Iris pigment epithelial cell (primary cell): ENCODE measurements around the gene ADRA2A.

ENCODE experiments used
- DNase-seq: peaks from one replicate; pipeline ENCODE4 v3.0.0-alpha.2; 2011; ENCODE audit warnings: low read depth

The ADRA2A gene

DNA sequence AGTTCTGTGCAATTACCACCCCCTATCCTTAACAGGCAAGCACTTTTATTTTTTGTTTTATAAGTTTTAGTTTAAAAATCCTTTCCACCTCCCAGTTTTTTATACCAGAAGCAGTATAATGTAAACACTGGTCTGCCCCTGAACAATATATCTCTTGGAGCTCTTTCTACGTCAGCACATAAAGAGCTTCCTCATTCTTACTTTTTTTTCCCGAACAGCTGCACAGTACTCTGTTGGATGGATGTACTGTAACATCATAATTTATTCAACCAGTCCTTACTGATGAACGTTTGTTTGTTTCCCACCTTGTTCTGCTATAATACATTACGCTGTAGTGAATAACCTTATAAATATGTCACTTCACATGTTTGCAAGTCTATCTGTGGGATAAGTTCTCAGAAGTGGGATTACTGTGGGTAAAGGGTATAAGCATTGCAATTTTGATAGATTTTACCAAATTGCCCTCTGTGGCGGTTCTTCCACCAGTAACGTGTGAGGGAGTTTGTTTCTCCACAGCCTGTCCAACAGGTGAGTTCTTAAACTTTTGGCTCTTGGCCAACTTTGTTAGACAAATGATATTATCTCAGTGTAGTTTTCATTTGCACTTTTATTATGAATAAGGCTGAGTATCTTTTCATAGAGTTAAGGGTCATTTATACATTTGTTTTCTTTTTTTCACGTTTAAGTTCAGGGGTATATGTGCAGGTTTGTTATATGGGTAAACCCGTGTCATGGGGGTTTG, 32.8 kb downstream of the ADRA2A start:
- no peak for DNase-seq

DNA sequence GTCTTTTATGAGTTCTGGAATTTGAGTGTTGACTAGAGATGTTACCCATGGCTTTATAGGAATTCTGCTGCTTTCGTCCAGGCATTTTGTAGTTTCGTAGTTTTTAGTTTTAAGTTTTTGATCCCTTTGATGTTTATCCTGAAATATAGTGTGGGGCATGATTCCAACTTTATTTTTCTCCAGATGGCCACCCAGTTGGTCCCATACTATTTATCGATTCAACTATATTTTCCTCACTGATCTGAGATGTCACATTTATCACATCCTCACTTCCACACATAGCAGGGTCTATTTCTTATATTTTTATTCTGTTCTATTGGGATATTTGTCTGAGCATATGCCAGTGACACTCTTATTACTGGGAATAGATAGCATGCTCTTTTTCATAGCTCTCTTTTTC, 33.9 kb downstream of the ADRA2A start:
- DNase-seq, result no peak

DNA sequence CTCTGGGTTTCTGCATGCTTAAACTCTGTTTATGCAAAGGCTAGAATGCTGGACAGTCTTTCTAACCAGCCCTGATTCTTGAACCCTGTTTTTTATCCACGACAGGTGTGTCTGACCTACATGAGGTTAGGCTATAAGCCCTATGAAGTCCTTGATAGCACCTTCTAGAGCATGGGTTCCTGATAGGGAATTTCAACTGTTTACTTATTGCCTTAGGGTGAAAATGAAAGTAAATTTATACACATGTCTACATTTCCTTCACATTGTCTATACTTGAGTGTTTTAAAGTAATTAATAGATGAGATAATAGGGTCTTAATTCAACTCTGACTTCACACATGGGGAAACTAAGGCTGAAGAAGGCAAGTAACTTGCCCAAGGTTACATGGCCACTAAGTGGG, 35.5 kb downstream of the ADRA2A start:
- DNase-seq, result no peak

DNA sequence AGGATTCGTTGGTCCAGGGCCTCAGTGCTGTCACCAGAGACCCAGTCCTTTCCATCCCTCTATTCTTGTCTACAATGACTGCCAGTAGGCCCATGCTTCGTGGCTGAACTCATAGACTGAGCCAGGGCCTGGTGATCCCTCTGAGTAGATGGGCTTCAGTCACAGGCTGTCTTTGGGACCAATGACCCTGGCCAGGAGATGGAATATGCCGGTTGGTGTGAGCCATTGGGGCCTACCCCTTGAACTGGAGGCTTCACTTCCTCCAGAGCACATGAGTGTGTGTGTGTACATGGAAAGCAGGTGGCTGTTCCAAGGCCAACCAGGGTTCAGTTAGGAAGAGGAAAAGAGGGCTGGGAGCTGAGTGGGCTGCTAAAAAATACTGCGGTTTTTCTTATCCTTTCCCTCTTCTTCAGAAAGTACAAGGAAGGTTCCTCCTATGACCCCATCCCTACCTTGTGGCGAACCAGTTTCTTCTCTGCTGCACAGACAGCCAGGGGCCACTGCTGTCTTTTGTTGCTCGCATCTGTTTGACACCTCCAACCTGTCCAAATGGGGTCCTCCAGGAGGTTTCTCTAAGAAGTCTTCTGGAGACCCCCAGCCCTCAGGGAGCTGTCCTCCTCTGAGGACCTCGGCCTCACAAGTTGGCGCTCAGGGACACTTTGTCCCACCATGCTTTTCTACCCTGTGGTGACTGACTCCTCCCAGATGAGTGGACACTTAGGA, 36.6 kb downstream of the ADRA2A start:
- DNase-seq, result no peak

DNA sequence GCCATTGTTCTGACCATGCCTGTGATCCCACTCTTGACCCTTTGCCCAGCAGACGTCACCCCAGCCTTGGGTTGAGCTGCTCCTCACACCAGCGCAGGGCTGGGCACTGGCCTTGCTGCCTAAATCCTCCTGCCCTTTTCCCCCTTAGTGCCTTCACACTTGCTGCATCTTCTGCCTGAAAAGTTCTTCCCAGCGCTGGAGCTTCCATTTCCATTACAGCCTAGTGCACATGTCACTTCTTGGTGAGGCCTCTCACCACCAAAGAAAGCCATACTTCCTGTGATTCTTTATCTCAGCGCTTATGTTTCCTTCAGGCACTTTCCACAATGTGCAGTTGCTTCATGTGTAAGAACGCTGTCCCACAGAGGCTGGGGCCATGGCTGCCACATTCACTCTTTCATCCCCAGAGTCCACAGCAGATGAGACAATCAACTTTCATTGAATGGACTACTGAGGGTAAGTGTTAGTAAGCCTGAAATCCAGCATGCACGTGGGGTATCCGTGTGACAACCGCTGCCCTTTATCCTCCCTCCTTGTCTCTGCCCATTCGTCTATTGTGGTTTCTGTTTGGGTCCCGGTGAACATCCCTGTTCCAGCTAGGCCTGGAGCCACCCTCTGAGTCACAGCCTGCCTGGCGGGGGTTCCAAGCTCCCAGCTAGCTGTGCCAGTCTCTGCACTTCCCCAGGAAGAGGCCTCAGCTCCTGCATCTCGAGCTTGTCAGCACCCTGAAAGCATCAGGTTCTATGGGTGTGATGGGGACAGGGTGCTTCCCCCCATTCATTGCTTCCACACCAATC, 37.3 kb downstream of the ADRA2A start:
- DNase-seq, result no peak

DNA sequence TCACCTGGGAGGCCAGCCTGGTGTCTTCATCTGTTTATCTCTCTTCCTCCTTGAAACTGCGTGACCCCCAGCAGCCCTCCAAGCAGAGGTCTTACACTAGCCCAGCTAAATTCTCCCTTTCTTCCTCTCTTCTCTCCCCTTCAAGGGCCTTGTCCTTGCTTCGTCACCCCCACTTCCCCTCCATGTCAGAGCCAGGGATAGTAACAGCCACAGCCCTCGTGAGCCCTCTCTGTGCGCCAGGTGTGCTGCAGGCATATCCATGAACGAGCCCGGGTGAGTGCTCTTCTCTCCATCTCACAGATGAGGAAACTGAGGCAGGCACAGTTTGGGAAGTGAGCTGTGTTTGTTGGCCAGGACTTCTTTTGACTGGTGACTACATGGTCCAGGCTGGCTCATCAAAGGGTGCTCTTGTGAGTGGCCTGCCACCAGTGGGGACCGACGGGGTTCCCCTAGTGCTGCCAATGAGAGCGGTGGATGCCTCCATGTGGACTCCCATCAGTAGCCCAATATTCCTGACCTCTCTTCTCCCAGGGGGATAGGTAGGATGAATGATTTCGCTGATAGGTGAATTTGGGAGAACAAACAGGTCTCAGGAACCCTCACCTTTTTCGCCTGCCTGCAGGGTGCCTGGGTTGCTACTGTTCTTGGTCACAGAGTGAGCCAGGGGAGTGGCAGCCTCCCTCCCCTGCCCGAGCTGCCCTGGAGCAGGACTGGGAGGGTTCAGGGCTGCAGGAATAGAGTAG, 38.1 kb downstream of the ADRA2A start:
- no peak for DNase-seq

DNA sequence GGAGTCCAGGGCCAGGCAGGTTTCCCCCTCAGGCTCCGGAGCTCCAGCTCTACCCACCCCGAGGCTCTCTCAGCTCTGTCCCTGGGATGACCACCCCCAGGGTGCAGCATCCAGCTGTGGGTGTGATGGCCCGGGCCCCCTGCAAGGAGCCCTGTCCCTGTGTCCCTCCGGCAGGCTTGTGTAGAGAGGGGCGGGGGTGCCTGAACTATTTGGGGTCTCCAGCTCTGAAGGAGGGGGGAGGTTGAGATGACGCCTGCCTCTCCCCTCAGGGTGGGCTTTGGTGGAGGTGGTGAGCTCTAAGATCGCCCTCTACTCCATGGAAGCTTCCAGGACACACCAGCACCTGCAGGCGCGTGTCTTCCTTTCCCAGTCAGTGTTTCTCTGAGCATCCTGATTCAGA, 39.4 kb downstream of the ADRA2A start:
- no peak for DNase-seq

DNA sequence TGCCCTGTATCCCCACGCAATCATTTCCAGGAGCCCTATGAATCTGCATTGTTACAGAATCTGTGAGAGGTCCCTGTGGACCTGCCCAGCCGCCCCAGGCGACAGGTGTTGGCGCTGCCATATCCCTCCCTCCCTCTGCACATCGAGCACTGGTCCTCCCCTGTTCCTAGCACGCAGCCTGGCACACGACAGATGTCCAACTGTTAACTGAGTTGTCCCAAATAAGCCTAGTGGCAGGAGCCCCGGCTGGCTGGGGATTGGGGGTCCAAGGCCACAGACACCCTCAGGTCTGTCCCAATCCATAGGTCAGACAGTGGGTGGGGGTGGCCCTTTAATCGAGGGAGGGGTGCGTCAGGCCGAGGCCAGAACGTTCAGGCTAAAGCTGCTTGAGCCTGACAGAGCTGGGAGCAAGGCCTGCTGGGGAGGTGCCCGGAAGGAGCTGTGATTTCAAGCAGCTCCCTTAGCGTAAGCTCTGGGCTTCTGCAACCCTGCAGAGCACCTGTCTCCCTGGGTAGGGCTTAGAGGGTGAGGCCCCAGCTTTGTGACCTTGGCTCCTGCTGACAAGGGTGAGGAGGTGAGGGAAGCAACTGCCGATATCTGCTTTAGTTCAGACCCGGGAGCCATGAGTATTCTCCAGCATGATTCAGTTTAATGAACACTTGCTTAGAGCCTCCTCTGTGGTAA, 40.1 kb downstream of the ADRA2A start:
- DNase-seq, result no peak

DNA sequence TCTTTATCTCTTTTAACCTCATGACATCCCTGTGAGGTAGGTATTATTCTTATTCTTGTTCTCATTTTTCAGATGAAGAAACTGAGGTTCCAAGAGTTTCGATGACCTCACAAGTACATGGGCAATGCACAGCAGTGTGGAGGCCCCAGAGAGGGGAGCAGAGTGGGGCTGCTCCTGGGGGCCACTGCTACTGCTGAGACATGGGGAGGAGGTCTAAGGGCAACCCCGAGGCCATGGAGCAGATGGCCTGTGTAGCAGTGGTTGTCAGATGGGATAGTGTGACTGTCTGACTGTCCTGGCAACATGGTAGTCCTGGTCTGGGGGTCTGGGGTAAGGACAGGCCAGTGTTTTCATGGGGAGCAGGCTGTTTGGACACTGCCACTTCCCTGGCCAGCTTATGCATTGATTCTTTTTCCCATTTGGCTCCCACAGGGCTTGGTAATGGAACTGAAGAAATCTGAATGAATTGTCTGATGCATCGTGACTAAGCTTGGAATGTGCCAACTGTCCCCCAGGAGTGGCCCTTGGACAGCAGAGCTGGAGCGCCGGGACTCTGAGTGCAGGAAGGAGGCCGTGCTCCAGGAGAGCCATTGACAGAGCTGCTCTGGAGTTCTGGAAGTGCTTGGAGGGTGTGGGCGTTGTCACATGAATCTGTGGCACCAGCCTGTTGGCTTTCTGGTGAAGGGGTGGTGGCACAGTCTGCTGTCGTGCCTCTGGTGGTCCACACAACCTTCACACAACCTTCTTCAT, 40.9 kb downstream of the ADRA2A start:
- DNase-seq, result no peak

DNA sequence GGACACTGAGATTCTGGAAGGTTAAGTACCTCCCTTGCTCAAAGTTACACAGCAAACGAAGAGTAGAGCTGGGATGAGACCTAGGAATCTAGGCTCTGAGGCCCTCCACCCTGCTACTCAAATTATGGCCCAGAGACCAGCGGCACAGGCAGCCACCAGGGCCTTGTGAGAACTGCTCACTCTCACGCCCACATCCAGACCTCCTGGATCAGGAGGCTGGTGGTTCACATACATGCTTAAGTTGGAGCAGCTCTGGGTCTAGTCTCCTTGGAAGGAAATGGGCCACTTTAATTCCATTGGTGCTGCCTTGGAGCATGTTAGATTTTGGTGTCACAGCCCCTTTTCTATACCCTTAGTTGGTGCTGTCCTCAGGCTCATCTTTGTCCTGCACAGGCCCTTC, 41.9 kb downstream of the ADRA2A start:
- DNase-seq, result no peak

DNA sequence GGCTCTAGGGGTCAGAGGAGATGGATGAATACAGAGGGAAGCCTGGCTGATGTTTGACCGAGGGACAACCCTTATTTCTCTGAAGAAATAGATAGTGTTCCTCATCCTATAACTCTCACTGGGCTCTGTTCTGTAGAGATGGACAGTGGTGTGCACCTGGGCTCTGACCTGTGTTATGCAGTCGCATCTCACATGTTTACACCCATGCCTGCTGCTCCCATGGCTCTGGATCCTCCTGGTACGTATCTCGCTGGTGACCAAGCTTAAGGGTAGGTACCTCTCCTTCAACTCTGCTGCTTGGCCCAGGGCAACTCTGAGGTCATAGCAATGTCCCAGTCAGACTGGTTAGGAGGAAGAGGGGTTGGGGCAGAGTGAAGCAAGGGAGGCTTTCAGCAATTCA, 42.8 kb downstream of the ADRA2A start:
- no peak for DNase-seq

DNA sequence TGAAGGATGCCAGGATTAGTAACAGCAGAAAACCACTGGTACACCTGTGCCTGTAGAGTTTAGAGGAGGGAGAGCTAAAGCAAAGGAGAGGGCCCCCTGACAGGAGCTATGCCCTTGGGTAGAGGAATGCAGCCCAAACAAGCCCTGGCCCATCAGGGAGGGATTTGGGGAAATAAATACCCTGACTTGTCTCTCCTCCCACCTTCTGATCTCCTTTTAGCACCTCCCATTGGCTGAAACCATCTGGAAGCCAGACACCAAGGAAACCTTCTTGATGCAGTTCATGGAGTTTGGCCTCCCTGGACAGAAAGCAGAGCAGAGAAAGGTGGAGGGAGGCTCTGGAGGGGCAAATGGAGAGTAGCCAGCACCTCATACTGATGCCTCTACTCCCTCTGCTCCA, 45.3 kb downstream of the ADRA2A start:
- no peak for DNase-seq

DNA sequence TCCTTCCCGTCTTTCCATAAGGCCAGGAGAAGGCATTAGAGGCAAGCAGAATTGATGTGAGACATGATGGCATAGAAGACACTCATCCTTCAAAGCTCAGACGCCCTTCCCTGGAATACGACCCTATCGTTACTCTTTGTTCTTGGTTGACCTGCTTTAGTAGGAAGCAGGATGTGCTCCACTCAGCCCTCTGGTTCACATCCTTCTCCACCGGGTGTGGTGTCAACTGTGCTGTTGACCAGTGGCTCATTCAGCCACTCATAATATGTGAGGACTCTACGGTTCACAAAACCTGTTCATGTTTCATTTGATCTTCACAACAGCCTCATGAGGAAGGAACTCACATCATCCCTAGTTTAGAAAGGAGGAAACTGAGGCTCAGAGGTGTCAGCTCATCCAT, 47.1 kb downstream of the ADRA2A start:
- no peak for DNase-seq

DNA sequence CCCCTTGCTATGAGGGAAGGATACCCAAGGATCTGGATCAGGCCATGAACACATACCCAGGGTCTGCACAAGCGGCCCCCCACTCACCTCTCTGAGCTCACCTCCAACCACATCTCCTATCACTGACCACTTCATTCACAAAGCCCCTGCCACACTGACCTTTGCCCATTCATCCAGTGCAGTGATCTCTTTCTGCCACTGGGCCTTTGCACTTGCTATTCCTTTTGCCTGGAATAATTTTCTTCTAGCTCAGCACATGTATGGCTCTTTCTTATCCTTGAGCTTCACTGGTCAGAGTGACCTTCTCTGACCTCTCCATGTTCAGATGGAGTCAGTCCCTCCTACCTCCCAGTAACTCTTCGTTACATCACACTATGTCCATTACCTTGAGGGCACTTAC, 48.3 kb downstream of the ADRA2A start:
- no peak for DNase-seq

DNA sequence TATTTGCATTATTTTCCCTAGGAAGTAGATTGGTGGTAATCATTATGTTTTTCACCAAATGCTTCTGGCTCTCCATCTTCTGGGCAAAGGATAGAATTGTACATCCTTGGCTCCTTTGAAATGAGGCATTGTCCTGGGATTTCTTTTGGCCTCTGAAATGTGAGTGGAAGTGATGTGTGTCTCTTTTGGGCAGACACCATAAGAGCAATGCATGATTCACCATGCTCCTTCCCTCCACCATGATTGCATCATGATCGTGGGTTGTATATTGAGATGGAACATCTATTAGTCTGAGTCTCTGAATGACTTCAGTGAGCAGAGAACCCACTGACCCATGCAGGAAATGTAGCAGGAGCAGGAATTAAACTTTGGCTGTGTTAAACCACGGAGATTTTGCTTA, 49.2 kb downstream of the ADRA2A start:
- DNase-seq, result no peak

DNA sequence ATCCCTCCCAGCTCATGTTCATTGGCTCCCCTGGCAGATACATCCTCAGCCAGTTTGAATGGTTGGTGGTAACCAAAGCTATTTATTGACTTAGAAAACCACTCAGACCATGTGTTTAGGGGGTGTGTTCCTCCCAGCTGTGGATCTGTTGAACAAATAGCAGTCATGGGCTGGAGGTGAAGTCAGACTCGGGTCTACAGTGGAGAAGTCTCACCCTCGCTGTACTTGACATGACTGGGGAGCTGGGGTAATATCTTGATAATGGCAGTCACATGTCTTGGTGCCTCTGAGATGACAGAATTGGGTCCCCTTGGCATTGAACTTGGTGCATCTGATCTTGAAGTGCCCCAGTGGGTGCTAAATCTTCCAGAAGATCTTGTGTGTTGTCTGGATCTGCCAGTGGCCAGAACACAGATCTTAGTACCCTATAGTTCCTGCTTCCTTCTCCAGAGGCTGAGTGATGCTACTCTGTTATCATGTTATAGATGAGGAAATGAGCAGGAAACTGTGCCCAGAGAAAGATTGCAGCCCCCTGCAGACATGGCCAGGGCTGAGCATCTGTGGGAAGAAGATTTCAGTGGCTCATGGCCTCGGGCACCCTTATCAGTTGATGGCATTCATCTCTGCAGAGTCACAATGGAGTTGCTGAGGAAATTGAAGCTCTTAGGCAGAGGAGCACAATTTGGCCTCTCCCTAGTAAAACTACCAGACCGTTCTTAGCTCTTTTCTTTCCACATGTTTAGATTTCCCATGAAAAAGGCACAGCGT, 50.4 kb downstream of the ADRA2A start:
- DNase-seq, result no peak

DNA sequence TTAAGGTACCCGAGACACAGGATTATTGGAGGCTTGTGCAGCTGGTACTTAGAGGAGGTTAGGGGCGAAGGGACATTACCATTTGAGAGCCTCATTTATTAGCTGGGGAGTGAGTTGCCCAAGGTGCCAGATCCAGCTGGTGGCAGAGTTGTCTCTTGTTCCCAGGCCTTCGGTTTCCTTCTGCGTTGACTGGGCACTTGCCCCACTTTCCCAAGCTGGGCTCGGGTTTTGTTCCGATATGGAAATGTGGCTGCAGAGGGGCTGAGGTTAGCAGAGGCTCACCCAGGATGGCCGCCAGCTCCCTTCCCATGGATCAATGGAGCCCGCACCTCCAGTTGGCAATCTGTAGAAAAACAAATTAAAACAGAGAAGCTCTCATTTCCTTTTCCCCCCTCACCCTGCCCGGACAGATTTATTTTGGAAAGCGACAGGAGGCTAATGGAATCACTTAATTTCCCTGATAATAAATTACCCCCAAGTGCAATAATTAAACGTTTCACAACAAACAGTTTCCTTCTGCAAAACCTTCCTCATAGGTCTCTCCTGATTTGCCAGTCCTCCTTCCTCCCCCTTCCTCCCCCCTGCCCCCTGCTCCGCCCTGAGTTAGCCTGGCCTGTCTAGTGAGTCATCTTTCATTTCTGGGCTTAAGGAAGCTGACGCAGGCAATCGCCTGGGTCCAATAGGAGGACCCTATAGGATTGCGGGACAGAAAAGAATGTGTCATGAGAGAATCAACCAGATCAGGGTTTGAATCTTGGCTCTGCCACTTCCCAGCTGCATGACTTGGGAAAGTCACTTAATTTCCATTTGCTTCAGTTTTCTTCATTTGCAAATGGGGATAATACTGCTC, 51.7 kb downstream of the ADRA2A start:
- no peak for DNase-seq

DNA sequence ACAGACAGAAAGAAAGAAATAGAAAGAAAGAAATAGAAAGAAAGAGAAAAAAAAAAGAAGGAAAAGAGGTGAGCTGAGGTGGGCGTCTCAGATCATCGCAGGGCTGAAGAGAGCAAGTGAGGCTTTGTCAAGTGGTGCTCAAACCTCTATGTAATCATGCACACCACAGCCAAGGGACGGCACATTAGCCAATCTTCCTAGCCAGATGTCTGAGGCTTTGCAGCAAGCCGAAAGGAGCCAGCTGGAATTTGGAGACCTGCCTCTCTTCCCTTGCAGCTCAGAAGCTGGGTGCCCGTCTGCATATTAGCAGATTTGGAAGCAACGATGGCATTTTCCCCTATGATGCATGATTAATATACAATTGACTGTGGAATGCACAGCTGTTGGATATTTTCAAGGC, 52.5 kb downstream of the ADRA2A start:
- no peak for DNase-seq

DNA sequence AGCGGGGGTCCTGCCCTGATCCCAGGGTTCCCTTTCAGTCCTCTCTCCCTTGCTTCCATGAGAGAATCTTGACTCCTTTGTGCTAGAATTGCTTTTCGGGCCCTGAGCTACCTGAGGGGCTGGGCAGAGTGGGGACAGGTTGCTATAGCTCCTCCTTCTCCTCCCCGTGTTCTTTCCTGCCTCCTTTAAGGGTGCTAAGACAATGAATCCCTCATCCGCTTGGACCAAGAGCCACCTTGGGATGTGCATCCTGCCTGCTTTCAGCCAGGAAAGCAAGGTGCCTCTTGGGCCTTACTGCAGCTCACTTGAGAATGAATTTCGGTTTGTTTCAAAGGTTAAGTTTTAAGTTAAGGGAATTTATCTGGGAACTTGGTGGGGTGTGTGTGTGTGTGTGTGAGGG, 53.6 kb downstream of the ADRA2A start:
- no peak for DNase-seq
